ENCODE data around the gene CCDC57.

Gene CCDC57

GRCh38 chr17:82235775-82236141, 23.1 kb upstream of the CCDC57 start:
- DNase-seq (ENCODE audit: low read depth), result no peak

DNA sequence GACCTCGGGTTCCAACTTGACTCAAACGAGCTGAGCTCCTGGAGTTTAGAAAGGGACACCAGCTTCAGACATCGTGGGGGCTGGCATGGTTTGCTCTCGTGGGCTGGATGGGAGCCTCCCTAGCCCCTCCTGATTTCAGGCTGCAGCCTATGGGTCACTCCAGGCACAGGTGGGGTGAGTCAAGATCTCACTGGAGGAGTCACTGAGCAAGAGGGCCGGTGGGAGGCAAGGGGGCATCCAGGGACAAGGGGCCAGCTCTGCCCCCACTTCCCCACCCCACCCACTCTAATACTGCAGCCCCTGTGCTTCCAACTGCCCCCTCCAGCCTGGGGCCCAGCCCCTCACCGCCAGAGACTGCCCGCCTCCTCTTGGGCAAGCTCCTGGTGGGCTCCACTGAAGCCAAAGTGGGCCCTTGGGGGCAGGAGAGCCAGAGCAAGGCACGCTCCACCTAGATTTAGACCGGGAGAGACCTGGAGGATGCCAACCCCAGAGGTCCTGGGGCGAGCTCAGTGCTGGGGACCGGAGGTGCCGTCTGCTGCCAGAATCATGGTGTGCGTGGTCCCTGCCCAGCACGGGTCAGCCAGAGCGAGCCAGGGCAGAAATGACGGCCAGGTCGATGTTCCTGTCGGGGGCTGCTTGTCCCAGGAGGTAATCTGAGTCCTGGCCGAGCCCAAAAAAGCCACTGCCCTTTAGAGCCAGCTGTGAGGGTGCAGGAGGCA, 22.6 kb upstream of the CCDC57 start:
- DNase-seq (ENCODE audit: low read depth), result no peak

DNA sequence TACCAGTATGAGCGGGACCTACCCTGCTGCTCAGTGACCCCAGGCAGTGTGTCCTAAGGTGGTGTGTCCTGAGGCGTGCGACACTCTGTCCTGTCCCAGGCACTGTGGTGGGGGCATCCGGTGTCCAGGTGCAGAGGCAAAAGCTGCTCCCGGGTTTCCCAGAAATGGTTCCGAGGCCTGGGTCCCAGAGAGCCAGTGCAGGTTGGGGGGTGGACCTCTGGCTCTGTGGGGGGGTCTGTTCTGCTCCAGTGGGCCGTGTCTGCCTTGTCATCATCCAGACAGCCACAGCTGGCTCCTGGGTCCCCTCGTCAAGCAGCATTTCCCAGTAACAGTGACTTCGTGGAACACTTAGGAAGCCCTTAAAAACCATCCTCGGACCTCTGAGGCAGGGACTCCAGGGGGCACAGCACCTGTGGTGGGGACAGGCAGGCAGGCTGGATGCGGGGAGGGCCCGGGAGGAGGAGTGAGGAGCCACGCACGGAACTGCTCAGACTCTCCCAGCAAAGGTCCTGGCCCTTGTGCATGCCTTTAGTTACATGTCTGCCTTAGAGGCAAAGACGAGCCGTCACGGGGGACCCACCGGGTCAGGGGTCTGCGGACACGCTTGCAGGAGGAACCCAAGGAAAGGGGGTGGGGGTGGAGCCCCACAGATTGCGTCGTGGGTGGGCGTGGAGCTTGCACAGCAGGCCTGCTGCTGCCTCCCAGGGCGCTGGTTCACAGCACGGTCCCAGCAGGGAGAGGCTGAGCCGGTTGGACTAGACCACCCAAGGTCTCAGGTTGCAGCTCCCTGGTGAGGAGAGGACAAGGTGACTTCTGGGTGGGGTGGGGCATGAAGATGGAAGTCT, 21.8 kb upstream of the CCDC57 start:
- DNase-seq (ENCODE audit: low read depth), result no peak

DNA sequence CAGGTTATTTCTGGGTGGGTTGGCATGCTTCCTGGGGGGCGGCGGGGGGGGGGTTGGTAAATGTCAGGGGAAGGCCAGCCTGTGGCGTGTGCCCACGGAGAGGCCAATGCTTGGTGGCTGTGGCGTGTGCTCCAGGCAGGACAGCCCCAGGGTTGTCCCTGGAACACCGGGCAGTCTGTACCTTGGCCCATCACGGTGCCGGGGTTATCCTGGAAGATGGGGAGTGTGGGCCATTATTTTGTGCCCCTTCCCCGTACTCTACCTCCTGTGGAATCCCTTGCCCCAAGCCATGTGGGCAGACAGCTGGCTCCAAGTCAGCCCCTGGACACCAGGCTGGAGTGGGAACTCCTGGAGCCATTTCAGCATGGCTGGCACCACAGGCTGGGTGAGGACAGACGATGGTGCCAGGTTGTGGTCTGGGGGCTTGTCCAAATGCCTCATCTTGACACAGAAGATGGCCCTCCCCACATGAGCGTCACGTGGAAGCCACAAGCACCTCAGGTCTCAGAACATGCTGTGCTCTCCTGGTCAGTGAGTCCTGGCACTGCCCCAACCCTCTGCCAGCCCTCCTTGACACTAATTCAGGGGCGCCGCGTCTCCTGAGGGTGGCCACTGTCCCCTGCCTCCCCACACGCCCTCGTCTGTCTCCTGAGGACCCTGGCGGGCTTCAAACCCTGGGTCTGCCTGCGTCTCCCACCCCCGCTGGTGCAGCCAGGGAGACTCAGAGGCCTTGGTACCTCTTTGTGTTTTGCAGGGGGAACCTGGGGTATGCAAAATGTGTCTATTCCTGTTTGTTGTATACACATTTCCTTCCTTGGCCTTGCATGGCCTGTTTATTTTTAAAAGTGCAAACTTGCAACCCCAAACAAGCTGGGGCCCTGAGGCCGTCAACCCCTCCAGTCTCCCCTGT, 20.5 kb upstream of the CCDC57 start:
- DNase-seq (ENCODE audit: low read depth), result no peak

DNA sequence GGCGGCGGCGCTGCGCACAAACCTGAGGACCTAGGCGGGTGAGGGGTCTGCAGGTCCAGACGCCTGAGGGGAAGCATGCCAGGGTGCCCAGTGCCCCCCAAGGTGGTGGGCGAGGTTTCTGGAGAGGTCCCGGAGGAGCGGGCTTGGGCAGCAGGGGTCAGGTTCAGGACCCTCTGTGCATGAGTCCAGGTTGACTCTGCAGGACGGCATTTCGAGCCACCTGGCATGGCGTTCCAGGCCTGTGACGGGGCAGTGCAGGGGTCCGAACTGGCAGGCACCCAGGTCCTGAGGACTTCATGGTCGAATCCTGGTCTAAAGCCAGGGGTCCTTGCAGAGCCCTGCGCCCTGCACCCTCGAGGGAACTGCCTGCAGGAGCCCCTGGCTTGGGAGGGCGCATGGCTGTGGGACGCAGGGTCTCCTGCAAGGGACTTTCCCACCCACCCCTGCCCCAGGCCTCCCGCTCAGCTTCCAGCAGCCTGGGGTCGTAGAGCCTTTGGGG, 19.7 kb upstream of the CCDC57 start:
- DNase-seq (ENCODE audit: low read depth), result no peak

DNA sequence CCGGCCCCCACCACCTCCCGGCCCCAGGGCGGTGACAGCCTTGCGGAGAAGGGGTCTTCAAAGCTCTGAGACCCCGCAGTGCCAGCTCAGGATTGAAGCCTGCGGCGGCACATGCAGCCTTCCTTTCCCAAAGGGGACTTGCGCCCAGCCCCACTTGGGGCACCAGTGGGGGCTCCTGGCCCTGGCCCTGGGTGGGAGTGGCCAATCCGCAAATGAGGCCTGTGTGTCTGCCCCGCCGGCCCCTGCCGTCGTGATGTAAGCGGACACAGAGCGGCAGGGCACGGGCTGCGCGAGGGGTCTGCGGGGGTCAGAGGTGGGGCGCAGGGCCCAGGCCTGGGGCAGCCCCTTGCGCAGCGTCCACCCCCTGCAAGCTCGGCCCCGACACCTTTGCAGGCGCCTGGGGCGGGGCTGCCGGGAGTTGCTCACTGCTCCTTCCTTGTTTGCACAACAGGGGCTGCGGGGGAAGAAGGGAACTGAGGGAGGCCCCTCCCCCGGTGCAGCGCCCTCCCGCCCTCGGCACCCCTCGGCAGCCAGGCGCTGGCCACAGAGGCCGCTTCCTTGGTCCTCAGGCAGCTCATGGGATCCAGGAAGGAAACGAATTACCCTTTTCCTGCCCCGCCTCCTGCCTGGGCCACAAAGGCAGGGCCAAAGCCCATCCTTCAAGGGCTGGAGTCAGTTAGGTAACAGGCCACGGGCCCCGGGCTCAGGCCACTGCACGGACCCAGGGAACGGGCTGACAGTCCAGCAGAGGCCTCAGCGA, 19.1 kb upstream of the CCDC57 start:
- DNase-seq (ENCODE audit: low read depth), result no peak

- DNase-seq (ENCODE audit: low read depth), result no peak
These were observed 18.6 kb upstream of the CCDC57 start for GRCh38 chr17:82231312-82231561.

DNA sequence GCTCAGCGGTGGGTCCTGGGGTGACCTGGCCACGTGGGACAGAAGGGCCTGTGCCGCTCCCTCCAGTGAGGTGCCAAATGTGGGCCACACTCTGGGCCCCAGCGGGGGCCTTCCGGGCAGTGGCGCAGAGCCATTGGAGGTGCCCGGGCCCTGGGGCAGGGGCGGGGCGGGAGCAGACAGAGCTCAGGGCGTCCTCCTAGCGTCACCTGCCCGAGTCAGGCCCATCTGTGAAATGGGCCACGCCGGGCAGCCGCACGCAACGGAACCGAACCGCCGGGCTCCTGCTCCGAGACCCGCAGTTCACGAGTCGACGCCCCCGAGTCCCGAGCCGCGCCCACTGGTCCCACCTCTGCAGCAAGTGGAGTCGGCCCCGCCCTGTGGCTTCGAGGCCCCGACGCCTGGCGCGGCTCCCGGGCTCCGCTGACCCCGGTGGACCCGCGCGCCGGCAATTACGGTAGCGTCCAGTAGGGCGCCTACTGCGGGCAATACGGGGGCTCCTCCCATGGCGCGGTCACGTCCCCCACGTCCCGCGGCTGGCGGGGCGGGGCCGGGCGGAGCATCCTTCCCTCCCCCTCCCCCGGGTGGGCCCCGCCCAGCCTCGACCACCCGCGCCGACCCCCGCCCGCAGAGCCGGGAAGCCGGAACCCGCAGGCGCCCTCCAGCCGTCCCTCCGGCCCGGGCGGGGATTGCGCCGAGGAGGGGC, 18.1 kb upstream of the CCDC57 start:
- DNase-seq (ENCODE audit: low read depth), result no peak

DNA sequence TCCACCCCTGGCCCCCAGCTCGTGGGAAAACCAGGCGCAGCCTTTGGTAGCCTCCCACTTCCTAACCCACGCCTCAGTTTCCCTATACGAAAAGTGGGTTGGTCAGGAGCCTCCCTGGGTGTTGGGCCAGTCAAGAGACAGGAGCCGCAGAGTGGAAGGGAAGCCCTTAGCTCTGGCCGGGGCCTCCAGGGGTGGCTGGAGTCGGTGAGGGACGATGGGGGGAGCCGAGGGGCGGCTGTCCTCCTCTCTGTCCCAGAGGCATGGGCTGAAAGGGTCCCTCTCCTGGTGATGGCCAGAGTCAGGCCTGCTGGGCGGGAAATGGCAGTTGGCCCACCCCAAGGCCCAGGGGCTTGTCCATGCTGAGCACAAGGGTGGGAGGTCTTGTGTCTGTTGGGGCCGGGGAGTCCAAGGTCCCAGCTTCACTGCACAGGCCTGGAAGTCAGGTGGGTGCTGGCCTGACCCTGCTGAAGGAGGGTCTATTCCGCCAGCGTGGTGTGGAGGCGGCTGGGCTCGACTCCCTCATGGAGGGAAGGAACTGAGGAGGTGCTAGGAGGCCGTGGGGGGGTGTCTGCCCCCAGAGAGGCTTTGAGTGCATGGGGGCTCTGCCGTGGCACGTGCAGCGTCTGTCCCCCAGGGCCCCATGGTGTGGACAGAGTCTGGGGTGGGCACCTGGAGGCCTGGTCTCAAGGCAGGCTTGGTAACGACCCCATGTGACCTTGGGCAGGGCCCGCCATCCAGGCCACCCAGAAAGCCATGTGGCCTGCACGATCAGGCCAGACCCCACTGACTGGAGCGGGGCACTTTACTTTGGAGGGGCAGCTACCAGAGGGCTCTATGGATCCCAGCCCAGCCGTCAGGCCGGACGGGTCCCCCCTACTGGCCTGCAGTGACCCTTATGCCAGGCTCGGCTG, 17.3 kb upstream of the CCDC57 start:
- no peak for DNase-seq (ENCODE audit: low read depth)

GRCh38 chr17:82228842-82229697, 16.4 kb upstream of the CCDC57 start, which contains the start of gene SLC16A3:
SLC16A3 (plus strand) TSS chr17:82229042; CDS start chr17:82236009, 6,967 bp downstream.
- DNase-seq (ENCODE audit: low read depth), result no peak

GRCh38 chr17:82228278-82228841, 15.7 kb upstream of the CCDC57 start:
- no peak for DNase-seq (ENCODE audit: low read depth)

GRCh38 chr17:82227629-82228277, 15.1 kb upstream of the CCDC57 start:
- DNase-seq (ENCODE audit: low read depth), result no peak

- no peak for DNase-seq (ENCODE audit: low read depth)
These were observed 14.4 kb upstream of the CCDC57 start for GRCh38 chr17:82226809-82227628.

GRCh38 chr17:82226146-82226808, 13.6 kb upstream of the CCDC57 start:
- no peak for DNase-seq (ENCODE audit: low read depth)

GRCh38 chr17:82225368-82226029, 12.9 kb upstream of the CCDC57 start:
- DNase-seq (ENCODE audit: low read depth), result no peak

DNA sequence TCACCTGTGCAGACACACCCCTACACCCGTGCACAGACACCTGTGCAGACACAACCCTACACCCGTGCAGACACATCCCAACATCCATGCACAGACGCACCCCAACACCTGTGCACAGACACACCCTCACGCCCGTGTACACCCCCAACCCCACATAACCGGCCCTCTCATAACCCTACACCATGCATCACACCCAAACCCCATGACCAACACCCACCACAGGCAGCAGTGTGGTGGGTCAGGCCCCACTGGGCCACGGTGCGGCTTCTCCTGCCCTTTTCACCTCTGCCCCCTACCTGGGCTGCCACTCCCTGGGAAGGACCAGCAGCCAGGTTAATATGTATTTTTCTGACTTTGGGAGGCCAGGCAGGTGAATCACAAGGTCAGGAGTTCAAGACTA, 12.0 kb upstream of the CCDC57 start:
- no peak for DNase-seq (ENCODE audit: low read depth)

Measured in GM04503 (cell line).